ENCODE results near the gene USF2.

DNA sequence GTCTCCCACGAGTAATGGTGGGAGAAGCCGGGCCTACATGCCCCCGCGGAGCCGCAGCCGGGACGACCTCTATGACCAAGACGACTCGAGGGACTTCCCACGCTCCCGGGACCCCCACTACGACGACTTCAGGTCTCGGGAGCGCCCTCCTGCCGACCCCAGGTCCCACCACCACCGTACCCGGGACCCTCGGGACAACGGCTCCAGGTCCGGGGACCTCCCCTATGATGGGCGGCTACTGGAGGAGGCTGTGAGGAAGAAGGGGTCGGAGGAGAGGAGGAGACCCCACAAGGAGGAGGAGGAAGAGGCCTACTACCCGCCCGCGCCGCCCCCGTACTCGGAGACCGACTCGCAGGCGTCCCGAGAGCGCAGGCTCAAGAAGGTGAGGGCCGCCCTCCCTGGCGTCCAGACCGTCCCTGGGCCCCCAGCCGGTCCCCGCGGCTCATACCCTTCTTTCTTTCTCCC, 1.4 kb upstream of the USF2 start:
- TF ChIP-seq, protein P1, sequence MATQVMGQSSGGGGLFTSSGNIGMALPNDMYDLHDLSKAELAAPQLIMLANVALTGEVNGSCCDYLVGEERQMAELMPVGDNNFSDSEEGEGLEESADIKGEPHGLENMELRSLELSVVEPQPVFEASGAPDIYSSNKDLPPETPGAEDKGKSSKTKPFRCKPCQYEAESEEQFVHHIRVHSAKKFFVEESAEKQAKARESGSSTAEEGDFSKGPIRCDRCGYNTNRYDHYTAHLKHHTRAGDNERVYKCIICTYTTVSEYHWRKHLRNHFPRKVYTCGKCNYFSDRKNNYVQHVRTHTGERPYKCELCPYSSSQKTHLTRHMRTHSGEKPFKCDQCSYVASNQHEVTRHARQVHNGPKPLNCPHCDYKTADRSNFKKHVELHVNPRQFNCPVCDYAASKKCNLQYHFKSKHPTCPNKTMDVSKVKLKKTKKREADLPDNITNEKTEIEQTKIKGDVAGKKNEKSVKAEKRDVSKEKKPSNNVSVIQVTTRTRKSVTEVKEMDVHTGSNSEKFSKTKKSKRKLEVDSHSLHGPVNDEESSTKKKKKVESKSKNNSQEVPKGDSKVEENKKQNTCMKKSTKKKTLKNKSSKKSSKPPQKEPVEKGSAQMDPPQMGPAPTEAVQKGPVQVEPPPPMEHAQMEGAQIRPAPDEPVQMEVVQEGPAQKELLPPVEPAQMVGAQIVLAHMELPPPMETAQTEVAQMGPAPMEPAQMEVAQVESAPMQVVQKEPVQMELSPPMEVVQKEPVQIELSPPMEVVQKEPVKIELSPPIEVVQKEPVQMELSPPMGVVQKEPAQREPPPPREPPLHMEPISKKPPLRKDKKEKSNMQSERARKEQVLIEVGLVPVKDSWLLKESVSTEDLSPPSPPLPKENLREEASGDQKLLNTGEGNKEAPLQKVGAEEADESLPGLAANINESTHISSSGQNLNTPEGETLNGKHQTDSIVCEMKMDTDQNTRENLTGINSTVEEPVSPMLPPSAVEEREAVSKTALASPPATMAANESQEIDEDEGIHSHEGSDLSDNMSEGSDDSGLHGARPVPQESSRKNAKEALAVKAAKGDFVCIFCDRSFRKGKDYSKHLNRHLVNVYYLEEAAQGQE (IDR thresholded peaks at IDR 0.05; ENCODE audit: insufficient read depth in 1 of 2, low read depth in 2 of 2, low read length in 1 of 2) = no peak
- no peak for TF ChIP-seq POLR2AphosphoS5 (IDR thresholded peaks at IDR 0.05; ENCODE audit: low read depth, low read length)
- no peak for TF ChIP-seq SIN3A (IDR thresholded peaks at IDR 0.05; ENCODE audit: borderline replicate concordance, insufficient read depth, low read depth, low read length)
- TF ChIP-seq, protein P2, sequence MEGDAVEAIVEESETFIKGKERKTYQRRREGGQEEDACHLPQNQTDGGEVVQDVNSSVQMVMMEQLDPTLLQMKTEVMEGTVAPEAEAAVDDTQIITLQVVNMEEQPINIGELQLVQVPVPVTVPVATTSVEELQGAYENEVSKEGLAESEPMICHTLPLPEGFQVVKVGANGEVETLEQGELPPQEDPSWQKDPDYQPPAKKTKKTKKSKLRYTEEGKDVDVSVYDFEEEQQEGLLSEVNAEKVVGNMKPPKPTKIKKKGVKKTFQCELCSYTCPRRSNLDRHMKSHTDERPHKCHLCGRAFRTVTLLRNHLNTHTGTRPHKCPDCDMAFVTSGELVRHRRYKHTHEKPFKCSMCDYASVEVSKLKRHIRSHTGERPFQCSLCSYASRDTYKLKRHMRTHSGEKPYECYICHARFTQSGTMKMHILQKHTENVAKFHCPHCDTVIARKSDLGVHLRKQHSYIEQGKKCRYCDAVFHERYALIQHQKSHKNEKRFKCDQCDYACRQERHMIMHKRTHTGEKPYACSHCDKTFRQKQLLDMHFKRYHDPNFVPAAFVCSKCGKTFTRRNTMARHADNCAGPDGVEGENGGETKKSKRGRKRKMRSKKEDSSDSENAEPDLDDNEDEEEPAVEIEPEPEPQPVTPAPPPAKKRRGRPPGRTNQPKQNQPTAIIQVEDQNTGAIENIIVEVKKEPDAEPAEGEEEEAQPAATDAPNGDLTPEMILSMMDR (IDR thresholded peaks at IDR 0.05) = no peak

Measured in Panc1 (cell line).